MM.1S (cell line): ENCODE results near the gene LRRC56.

Experiments used
- DNase-seq: peaks from one replicate; pipeline ENCODE4 v3.0.0-alpha.2; 2015
- H2AFZ ChIP-seq: fragments of 300-600 bp; sonication (generic); 2 replicates; pipeline ENCODE4 v1.6.0; 2016; ENCODE audit warnings: antibody characterized with exemption, low read length
- H3F3A ChIP-seq: fragments of 300-600 bp; sonication (generic); 2 replicates; pipeline ENCODE4 v1.6.1; 2016; ENCODE audit warnings: mild to moderate bottlenecking, antibody characterized with exemption, low read length, moderate library complexity, mixed read lengths; ENCODE audit not compliant: insufficient read depth
- H3K27ac ChIP-seq: fragments of 300-600 bp; sonication (generic); 2 replicates; pipeline ENCODE4 v1.5.1; 2016; ENCODE audit warnings: mild to moderate bottlenecking, low read length
- H3K27me3 ChIP-seq: fragments of 300-600 bp; sonication (generic); replicated peaks from 2 replicates; pipeline ENCODE4 v1.6.0; 2016; ENCODE audit warnings: low read length; ENCODE audit not compliant: insufficient read depth
- H3K36me3 ChIP-seq: fragments of 300-600 bp; sonication (generic); replicated peaks from 2 replicates; pipeline ENCODE4 v1.6.1; 2016; ENCODE audit warnings: mild to moderate bottlenecking, low read length, mixed read lengths; ENCODE audit not compliant: insufficient read depth
- H3K4me1 ChIP-seq: fragments of 300-600 bp; sonication (generic); 2 replicates; pipeline ENCODE4 v1.6.1; 2016; ENCODE audit warnings: low read length, mixed read lengths
- H3K4me2 ChIP-seq: fragments of 300-600 bp; sonication (generic); 2 replicates; pipeline ENCODE4 v1.6.0; 2016; ENCODE audit warnings: low read depth, low read length
- H3K4me3 ChIP-seq: fragments of 300-600 bp; sonication (generic); 2 replicates; pipeline ENCODE4 v1.5.1; 2016; ENCODE audit warnings: low read length, mixed read lengths
- H3K79me2 ChIP-seq: fragments of 300-600 bp; sonication (generic); 2 replicates; pipeline ENCODE4 v1.6.1; 2016; ENCODE audit warnings: mixed run types, low read length, mixed read lengths
- H3K9ac ChIP-seq: fragments of 300-600 bp; sonication (generic); 2 replicates; pipeline ENCODE4 v1.6.1; 2016; ENCODE audit warnings: low read length, mixed read lengths
- H3K9me2 ChIP-seq: fragments of 300-600 bp; sonication (generic); replicated peaks from 2 replicates; pipeline ENCODE4 v1.6.1; 2016; ENCODE audit warnings: mild to moderate bottlenecking, low read length, mixed read lengths; ENCODE audit not compliant: insufficient read depth
- H3K9me3 ChIP-seq: fragments of 300-600 bp; sonication (generic); replicated peaks from 2 replicates; pipeline ENCODE4 v1.6.1; 2016; ENCODE audit warnings: mild to moderate bottlenecking, low read length, mixed read lengths; ENCODE audit not compliant: insufficient read depth
- H4K20me1 ChIP-seq: fragments of 300-600 bp; sonication (generic); 2 replicates; pipeline ENCODE4 v1.6.1; 2016; ENCODE audit warnings: mild to moderate bottlenecking, low read length, moderate library complexity, mixed read lengths; ENCODE audit not compliant: insufficient read depth
- CTCF ChIP-seq: fragments of 300-600 bp; sonication (generic); IDR thresholded peaks from 2 replicates; pipeline ENCODE4 v1.5.1; 2016; ENCODE audit warnings: antibody characterized with exemption, low read length, mixed read lengths
- EZH2 ChIP-seq: fragments of 300-600 bp; sonication (generic); optimal IDR thresholded peaks from 2 replicates; pipeline ENCODE3; 2017; ENCODE audit warnings: low read depth, mild to moderate bottlenecking, antibody characterized with exemption, low read length, mixed read lengths
- EZH2phosphoT487 ChIP-seq: fragments of 300-600 bp; sonication (generic); IDR thresholded peaks from 2 replicates; pipeline ENCODE4 v1.6.1; 2018; ENCODE audit warnings: antibody characterized with exemption, low read length

Gene LRRC56

GRCh38 chr11:490186-490929, 47.0 kb upstream of the LRRC56 start:
- no peak overlapping the region for H2AFZ ChIP-seq
- no peaks in the 10 kb centered on the region for H3K4me1 ChIP-seq
- no peaks in the 10 kb centered on the region for H3K36me3 ChIP-seq
- H3K9me3 ChIP-seq = no peaks in the 10 kb centered on the region
- no peak overlapping the region for H3K27ac ChIP-seq
- H3K9ac ChIP-seq = no peak overlapping the region
- no peak for DNase-seq
- TF ChIP-seq EZH2 = no peak
- no peaks in the 10 kb centered on the region for H3F3A ChIP-seq
- no peaks in the 10 kb centered on the region for H3K27me3 ChIP-seq
- no peaks in the 10 kb centered on the region for H3K9me2 ChIP-seq
- H3K4me2 ChIP-seq = no peak overlapping the region
- H4K20me1 ChIP-seq = no peaks in the 10 kb centered on the region
- no peaks in the 10 kb centered on the region for H3K79me2 ChIP-seq
- H3K4me3 ChIP-seq = no peak overlapping the region

- Histone ChIP-seq H3K27ac (no peak overlapping the region), H4K20me1 (no peaks in the 10 kb centered on the region), H3K79me2 (no peaks in the 10 kb centered on the region), H2AFZ (no peak overlapping the region), H3F3A (no peaks in the 10 kb centered on the region), H3K36me3 (no peaks in the 10 kb centered on the region), H3K4me3 (no peak overlapping the region), H3K9ac (no peak overlapping the region), H3K4me2 (no peak overlapping the region), H3K9me3 (no peaks in the 10 kb centered on the region), H3K4me1 (no peaks in the 10 kb centered on the region), H3K27me3 (no peaks in the 10 kb centered on the region), H3K9me2 (no peaks in the 10 kb centered on the region)
- DNase-seq = no peak
- TF ChIP-seq CTCF (no peak), EZH2phosphoT487 (no peak), EZH2 (no peak)
These were observed 46.4 kb upstream of the LRRC56 start for GRCh38 chr11:490930-491260.

- H3K9me2 ChIP-seq = no peaks in the 10 kb centered on the region
- no peaks in the 10 kb centered on the region for H3K27me3 ChIP-seq
- H3K36me3 ChIP-seq = no peaks in the 10 kb centered on the region
- no peaks in the 10 kb centered on the region for H4K20me1 ChIP-seq
- H3K79me2 ChIP-seq = no peaks in the 10 kb centered on the region
- no peak for TF ChIP-seq EZH2
- no peak for TF ChIP-seq CTCF
- no peak for TF ChIP-seq EZH2phosphoT487
- no peak overlapping the region for H3K4me3 ChIP-seq
- DNase-seq = no peak
- no peak overlapping the region for H3K9ac ChIP-seq
- no peaks in the 10 kb centered on the region for H3K4me1 ChIP-seq
- no peaks in the 10 kb centered on the region for H3K9me3 ChIP-seq
- no peak overlapping the region for H2AFZ ChIP-seq
- no peak overlapping the region for H3K27ac ChIP-seq
- H3F3A ChIP-seq = no peaks in the 10 kb centered on the region
- no peak overlapping the region for H3K4me2 ChIP-seq
These were observed 46.0 kb upstream of the LRRC56 start for GRCh38 chr11:491358-491757.

- Histone ChIP-seq H3K79me2 (no peaks in the 10 kb centered on the region), H3K9ac (no peak overlapping the region), H3K9me2 (no peaks in the 10 kb centered on the region), H3K27ac (no peak overlapping the region), H3K9me3 (no peaks in the 10 kb centered on the region), H3K36me3 (no peaks in the 10 kb centered on the region), H3K4me2 (no peak overlapping the region), H3K27me3 (no peaks in the 10 kb centered on the region), H3F3A (no peaks in the 10 kb centered on the region), H3K4me1 (no peaks in the 10 kb centered on the region), H2AFZ (no peak overlapping the region), H4K20me1 (no peaks in the 10 kb centered on the region), H3K4me3 (no peak overlapping the region)
- TF ChIP-seq EZH2 = no peak
- no peak for TF ChIP-seq EZH2phosphoT487
- TF ChIP-seq CTCF = no peak
- no peak for DNase-seq
These were observed 44.7 kb upstream of the LRRC56 start for GRCh38 chr11:492427-493226.
